Testis (tissue), 2 donors: ENCODE results near the gene BRAF.
"Not testable (repeated sequence)": the region's sequence is repeated elsewhere in the genome, so short reads cannot be mapped to it uniquely, and the experiment has no call there.

Experiments
- CTCF ChIP-seq, 3 experiments: fragments of 450-650 bp in 2 of 3; fragments of 200-600 bp in 1 of 3; sonication (generic) in 1 of 3; IDR thresholded peaks; one replicate each; pipeline ENCODE4 v1.5.1; 2016 to 2019; ENCODE audit warnings: antibody characterized with exemption in 3 of 3, mild to moderate bottlenecking in 2 of 3, moderate library complexity in 1 of 3
- POLR2A ChIP-seq: fragments of 450-650 bp; IDR thresholded peaks from one replicate; pipeline ENCODE4 v1.6.1; 2017; ENCODE audit warnings: antibody characterized with exemption, mild to moderate bottlenecking, moderate library complexity

DNA sequence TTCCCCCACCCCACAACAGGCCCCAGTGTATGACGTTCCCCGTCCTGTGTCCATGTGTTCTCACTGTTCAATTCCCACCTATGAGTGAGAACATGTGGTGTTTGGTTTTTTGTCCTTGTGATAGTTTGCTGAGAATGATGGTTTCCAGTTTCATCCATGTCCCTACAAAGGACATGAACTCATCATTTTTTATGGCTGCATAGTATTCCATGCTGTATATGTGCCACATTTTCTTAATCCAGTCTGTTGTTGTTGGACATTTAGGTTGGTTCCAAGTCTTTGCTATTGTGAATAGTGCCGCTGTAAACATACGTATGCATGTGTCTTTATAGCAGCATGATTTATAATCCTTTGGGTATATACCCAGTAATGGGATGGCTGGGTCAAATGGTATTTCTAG is 216.0 kb downstream of the BRAF start:
- not testable (repeated sequence) for TF ChIP-seq POLR2A; CTCF (IDR thresholded peaks at IDR 0.05)
